Glomerular endothelial cell (primary cell): ENCODE measurements around the gene CEP78. TPM values are rescaled to one million over a fixed set of nuclear protein-coding genes. Genes with fewer than 3 reads are reported as not detected.
A peak's percentile ranks its signal among the peaks of the same experiment; 100 is the strongest.
"Not testable (repeated sequence)": the region's sequence is repeated elsewhere in the genome, so short reads cannot be mapped to it uniquely, and the experiment has no call there.

Experiments
- DNase-seq: peaks from one replicate; pipeline ENCODE4 v3.0.0-alpha.2; 2011; ENCODE audit warnings: low read depth, low spot score; ENCODE audit errors: extremely low read depth
- total RNA-seq: library from RNA; depleted of rRNA; stranded (reverse); fragments of >200 nt; gene quantifications from 2 replicates; pipeline ENCODE4 v1.2.3, GENCODE V29; 2015

The CEP78 gene
- total RNA-seq, 1 donor from 2014 or later: 18.6 TPM

GRCh38 chr9:78232471-78232870 is 3.4 kb upstream of the CEP78 start:
- DNase-seq: not testable (repeated sequence)

GRCh38 chr9:78234810-78235209 is 1.1 kb upstream of the CEP78 start:
- DNase-seq: no peak

- no peak for DNase-seq
Measured at GRCh38 chr9:78235256-78235761, 566 bp upstream of the CEP78 start.

DNA sequence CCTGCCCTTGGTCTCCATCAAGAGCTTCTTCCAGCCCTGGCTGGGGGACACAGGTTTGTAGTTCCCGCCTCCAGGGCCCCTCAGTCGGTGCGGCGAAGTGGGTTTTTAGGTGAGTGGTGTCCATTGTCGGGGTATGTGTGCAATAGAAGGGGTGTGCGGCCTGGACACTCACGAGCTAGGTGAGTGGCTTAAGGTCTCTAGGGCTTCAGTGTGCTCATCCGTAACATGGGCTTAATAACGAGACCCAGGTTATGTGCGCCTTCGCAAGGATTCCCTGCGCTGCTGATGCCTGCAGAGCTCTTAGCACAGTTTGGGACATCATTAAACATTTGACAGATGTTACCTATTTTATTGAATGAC is 656 bp downstream of the CEP78 start:
- DNase-seq: no peak

GRCh38 chr9:78238046-78239038 is 2.5 kb downstream of the CEP78 start:
- no peak for DNase-seq

GRCh38 chr9:78239506-78239905 is 3.6 kb downstream of the CEP78 start:
- DNase-seq: no peak

DNA sequence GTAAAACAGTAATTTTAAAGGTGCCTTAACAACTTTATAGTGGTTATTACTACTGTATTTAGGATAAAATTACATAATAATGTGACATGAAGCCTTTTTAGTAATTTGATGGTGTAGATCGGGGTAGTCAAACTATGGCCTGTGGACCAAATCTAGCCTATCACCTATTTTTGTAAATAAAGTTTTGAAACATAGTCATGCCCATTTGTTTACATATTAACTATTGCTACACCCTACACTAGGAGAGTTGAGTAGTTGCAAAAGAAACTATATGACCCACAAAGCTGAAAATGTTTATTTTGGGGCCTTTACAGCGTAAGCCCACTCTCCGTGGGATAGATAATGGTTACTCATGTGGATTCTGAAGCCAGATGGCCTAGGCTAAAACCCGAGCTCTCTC is 6.2 kb downstream of the CEP78 start:
- DNase-seq: no peak

- no peak for DNase-seq
Measured at GRCh38 chr9:78243130-78243529, 7.3 kb downstream of the CEP78 start.

- no peak for DNase-seq
Measured at GRCh38 chr9:78245401-78245800, 9.5 kb downstream of the CEP78 start.

DNA sequence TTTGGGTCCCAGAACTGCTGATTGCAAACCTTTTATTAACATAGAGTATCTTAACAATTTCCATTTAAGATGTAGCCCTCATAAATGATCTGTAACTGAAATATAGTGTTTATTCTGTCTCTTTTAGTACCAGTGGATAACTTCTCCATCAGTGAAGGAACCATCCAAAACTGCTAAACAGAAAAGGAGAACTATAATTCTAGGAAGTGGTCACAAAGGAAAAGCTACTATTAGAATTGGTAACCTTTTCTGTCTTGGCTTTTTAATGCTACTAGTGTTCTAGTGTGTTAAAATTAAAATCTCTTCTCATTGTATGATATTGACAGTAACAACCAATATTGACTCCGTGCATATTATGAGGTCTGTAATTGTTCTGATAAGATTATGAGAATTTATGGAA is 12.8 kb downstream of the CEP78 start:
- DNase-seq: no peak

GRCh38 chr9:78249542-78249941 is 13.7 kb downstream of the CEP78 start:
- no peak for DNase-seq

- no peak for DNase-seq
Measured at GRCh38 chr9:78252616-78253015, 16.7 kb downstream of the CEP78 start.

DNA sequence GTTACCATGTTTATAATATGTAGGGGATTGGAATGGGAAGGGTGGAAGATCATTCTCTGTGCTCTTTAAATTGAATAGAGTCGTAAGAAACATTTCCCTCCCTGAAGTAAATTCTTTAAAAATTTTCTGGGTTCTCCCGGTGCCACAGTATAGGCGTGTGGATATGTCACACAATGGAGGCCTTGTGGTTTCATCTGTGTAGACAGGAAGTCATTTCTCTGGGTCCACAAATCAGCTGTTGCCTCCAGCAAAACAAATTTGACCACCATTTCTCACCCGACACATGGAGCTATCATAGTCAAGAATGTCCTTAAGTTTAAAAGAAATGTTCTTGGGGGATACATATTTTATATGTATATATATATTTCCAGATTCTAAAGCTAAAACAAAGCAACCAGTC is 17.4 kb downstream of the CEP78 start:
- DNase-seq: no peak

GRCh38 chr9:78261403-78262001 is 25.6 kb downstream of the CEP78 start:
- peak; percentile 16 for DNase-seq

DNA sequence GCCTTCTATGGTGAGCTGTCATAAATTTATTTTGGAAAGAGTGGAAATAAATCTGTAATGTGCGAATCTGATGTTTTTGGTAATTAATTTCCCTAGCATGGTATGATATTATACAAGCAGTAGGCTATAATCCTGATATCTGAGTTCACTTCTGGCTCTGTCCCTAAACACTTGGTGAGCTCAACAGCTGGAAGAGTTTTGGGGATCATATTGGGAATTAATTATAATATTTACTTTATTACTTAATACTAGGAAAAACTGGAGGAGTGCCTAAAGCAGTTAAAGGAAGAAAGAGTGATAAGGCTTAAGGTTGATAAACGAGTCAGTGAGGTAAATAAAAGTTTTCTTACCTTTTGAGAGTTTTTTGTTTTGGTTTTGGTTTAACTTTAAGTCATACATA is 26.8 kb downstream of the CEP78 start:
- no peak for DNase-seq

- DNase-seq: no peak
Measured at GRCh38 chr9:78267889-78268288, 32.0 kb downstream of the CEP78 start.

DNA sequence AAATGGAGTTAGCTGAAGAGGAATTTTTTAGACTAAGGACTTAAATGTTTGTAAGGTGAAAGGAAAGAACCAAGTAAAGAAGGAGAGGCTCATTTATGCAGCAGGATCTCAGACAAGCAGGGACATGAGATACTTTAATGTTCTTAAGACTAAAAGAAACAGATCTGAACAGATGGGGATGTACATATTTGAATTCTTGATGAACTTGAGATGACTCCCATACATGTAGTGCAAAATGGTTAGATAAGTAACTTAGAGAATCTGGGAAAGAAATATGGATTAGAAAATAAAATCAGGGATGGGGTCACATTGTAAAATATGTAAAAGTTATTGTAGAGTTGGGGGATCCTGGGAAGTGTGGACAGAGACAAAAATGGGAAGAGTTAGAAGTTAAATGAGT is 33.9 kb downstream of the CEP78 start:
- DNase-seq: no peak

- no peak for DNase-seq
Measured at GRCh38 chr9:78272307-78272706, 36.4 kb downstream of the CEP78 start.

DNA sequence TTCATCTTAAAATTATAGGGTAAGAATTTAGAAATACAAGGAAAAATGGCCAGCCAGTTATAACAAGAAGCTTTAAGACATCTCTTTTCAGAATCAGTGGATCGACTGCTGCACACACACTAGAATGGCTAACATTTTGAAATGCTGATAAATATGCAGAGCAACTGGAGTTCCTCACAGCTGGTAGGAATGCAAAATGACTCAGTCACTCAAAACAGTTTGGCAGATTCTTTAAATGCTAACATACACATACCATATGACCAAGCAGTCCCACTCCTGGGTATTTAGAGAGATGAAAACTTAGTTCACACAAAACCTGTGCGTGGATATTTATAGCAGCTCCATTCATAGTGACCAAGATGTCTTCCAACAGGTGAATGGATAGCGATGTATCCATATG is 37.9 kb downstream of the CEP78 start:
- DNase-seq: no peak

DNA sequence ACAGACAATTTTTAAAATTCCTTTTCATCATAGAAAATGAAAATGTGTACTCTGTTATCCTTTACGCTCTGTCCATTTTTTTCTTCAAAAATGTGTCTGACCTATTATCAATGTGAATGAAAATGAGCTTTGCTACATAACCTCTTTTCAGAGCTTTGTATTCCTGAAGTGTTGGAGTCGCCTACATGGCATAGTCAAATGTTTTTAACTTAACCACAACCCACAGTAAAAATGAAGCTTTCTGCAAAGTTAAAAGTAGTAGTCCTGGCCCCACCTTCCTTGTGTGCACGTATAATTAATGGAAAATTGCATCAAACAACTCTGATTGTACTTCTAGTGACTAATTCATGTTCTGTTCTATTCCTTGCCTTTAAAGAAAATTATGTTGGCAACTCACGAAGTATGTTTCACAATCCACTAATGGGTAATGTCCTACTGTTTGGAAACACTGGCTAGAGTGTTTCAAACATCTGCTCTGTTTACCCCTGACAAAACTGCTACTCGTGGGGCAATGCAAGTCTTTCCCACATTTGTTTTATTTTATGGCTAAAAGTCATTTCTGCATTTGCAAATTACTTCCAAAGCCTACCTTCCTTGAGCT is 42.4 kb downstream of the CEP78 start:
- DNase-seq: no peak

- no peak for DNase-seq
Measured at GRCh38 chr9:78278801-78279200, 42.9 kb downstream of the CEP78 start.
